ENCODE data around the gene CCL14.
"Not testable (repeated sequence)": the region's sequence is repeated elsewhere in the genome, so short reads cannot be mapped to it uniquely, and the experiment has no call there.

CCL14 gene

GRCh38 chr17:35986643-35987042 is at the start of gene CCL14:
TSS of gene CCL14 (minus strand) at chr17:35986729. CDS start at chr17:35986649, 80 bp downstream.
- no peak for DNase-seq

GRCh38 chr17:36036235-36036634 is 49.7 kb upstream of the CCL14 start:
- DNase-seq: no peak

GRCh38 chr17:36034127-36034526 is 47.6 kb upstream of the CCL14 start:
- DNase-seq: no peak

- no peak for DNase-seq
Measured at GRCh38 chr17:36030956-36031355, 44.4 kb upstream of the CCL14 start.

- DNase-seq: no peak
Measured at GRCh38 chr17:36027761-36028160, 41.2 kb upstream of the CCL14 start.

- no peak for DNase-seq
Measured at GRCh38 chr17:36024106-36024869, 37.8 kb upstream of the CCL14 start.

- no peak for DNase-seq
Measured at GRCh38 chr17:36019423-36019822, 32.9 kb upstream of the CCL14 start.

GRCh38 chr17:36017799-36018198 is 31.3 kb upstream of the CCL14 start, which contains the start of gene CCL23:
TSS of gene CCL23 (minus strand) at chr17:36017972. CDS start at chr17:36017897, 75 bp downstream.
- no peak for DNase-seq

- no peak for DNase-seq
Measured at GRCh38 chr17:36016555-36016954, 30.0 kb upstream of the CCL14 start.

- not testable (repeated sequence) for DNase-seq
Measured at GRCh38 chr17:36015895-36016294, 29.4 kb upstream of the CCL14 start.

- DNase-seq: no peak
Measured at GRCh38 chr17:36014946-36015345, 28.4 kb upstream of the CCL14 start.

GRCh38 chr17:36011201-36011600 is 24.7 kb upstream of the CCL14 start:
- no peak for DNase-seq

- DNase-seq: no peak
Measured at GRCh38 chr17:36008998-36009665, 22.6 kb upstream of the CCL14 start.

GRCh38 chr17:36004594-36005108 is 18.1 kb upstream of the CCL14 start:
- DNase-seq: no peak

GRCh38 chr17:36002631-36003030 is 16.1 kb upstream of the CCL14 start:
- DNase-seq: no peak

GRCh38 chr17:36001862-36002603 is 15.5 kb upstream of the CCL14 start:
- DNase-seq: no peak

GRCh38 chr17:36001110-36001771 is 14.7 kb upstream of the CCL14 start, which contains the start of gene CCL15:
TSS of gene CCL15 (minus strand) at chr17:36001553. CDS start at chr17:36001492, 61 bp downstream.
- no peak for DNase-seq

GRCh38 chr17:36000732-36001109 is 14.2 kb upstream of the CCL14 start:
- no peak for DNase-seq

GRCh38 chr17:35998756-35999155 is 12.2 kb upstream of the CCL14 start:
- no peak for DNase-seq

GRCh38 chr17:35998018-35998545 is 11.6 kb upstream of the CCL14 start:
- DNase-seq: no peak

GRCh38 chr17:35995346-35995745 is 8.8 kb upstream of the CCL14 start:
- not testable (repeated sequence) for DNase-seq

GRCh38 chr17:35991075-35991474 is 4.5 kb upstream of the CCL14 start:
- DNase-seq: no peak

All from stimulated activated CD4-positive, alpha-beta T cell treated with anti-CD3 and anti-CD28 coated beads, Interleukin-4, amount 100 ng/mL, for 4 hours (primary cell).